Fibroblast of lung (primary cell): ENCODE measurements around the gene BLOC1S4.

Experiments used
- EZH2 ChIP-seq: IDR thresholded peaks from 2 replicates; pipeline ENCODE4 v1.5.1; 2012; ENCODE audit warnings: low read length, control low read depth, mild to moderate bottlenecking; ENCODE audit errors: missing control alignments
- TF ChIP-seq, protein P1 (sequence below), 2 donors: IDR thresholded peaks in 1 of 2; conservative IDR thresholded peaks in 1 of 2; 1 replicate in 1 of 2; 2 replicates in 1 of 2; pipeline ENCODE4 v1.5.1; 2011 to 2012; ENCODE audit warnings: low read length in 2 of 2, control low read depth in 1 of 2, inconsistent platforms in 1 of 2, low read depth in 1 of 2, mild to moderate bottlenecking in 1 of 2

GRCh38 chr4:6764976-6765620, 49.1 kb downstream of the BLOC1S4 start:
- TF ChIP-seq, protein P1, sequence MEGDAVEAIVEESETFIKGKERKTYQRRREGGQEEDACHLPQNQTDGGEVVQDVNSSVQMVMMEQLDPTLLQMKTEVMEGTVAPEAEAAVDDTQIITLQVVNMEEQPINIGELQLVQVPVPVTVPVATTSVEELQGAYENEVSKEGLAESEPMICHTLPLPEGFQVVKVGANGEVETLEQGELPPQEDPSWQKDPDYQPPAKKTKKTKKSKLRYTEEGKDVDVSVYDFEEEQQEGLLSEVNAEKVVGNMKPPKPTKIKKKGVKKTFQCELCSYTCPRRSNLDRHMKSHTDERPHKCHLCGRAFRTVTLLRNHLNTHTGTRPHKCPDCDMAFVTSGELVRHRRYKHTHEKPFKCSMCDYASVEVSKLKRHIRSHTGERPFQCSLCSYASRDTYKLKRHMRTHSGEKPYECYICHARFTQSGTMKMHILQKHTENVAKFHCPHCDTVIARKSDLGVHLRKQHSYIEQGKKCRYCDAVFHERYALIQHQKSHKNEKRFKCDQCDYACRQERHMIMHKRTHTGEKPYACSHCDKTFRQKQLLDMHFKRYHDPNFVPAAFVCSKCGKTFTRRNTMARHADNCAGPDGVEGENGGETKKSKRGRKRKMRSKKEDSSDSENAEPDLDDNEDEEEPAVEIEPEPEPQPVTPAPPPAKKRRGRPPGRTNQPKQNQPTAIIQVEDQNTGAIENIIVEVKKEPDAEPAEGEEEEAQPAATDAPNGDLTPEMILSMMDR (conservative IDR thresholded peaks at IDR 0.05 in 1 of 2, IDR thresholded peaks at IDR 0.05 in 1 of 2; ENCODE audit: low read depth in 1 of 2, low read length in 2 of 2): no peak
- TF ChIP-seq EZH2: no peak
